GM12873 (cell line): ENCODE measurements around the gene TMEM266.

ENCODE experiments used
- TF ChIP-seq, protein P1 (sequence below): IDR thresholded peaks from 2 replicates; pipeline ENCODE4 v1.5.1; 2012; ENCODE audit warnings: low read depth, mild to moderate bottlenecking, moderate library complexity, low read length, control low read depth; ENCODE audit not compliant: insufficient read depth; ENCODE audit errors: missing control alignments

Gene TMEM266

GRCh38 chr15:76062286-76062685 lies 2.5 kb downstream of the TMEM266 start:
- TF ChIP-seq, protein P1, sequence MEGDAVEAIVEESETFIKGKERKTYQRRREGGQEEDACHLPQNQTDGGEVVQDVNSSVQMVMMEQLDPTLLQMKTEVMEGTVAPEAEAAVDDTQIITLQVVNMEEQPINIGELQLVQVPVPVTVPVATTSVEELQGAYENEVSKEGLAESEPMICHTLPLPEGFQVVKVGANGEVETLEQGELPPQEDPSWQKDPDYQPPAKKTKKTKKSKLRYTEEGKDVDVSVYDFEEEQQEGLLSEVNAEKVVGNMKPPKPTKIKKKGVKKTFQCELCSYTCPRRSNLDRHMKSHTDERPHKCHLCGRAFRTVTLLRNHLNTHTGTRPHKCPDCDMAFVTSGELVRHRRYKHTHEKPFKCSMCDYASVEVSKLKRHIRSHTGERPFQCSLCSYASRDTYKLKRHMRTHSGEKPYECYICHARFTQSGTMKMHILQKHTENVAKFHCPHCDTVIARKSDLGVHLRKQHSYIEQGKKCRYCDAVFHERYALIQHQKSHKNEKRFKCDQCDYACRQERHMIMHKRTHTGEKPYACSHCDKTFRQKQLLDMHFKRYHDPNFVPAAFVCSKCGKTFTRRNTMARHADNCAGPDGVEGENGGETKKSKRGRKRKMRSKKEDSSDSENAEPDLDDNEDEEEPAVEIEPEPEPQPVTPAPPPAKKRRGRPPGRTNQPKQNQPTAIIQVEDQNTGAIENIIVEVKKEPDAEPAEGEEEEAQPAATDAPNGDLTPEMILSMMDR: no peak

DNA sequence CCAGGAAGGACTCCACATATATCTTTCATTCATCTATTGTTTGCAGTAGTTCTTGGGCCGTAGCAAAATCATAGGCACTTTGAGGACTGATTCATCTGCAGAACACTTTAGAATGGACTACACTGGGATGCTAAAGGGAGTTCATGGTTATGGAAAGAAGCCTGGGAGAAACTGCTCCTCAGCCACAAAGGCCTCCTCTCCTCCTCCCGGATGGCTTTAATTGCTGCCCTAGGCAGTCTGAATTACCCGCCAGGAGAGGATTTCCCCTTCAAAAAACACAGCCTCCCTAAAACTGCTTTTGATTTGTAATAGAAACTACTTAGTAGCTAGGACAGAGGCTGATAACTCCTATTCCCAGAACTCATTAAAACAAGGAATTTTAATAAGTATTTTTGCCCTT lies 4.6 kb downstream of the TMEM266 start:
- TF ChIP-seq, protein P1: no peak

- TF ChIP-seq, protein P1: no peak
Observed at GRCh38 chr15:76065245-76065644, 5.5 kb downstream of the TMEM266 start.

- TF ChIP-seq, protein P1: no peak
Observed at GRCh38 chr15:76065793-76066192, 6.0 kb downstream of the TMEM266 start.

DNA sequence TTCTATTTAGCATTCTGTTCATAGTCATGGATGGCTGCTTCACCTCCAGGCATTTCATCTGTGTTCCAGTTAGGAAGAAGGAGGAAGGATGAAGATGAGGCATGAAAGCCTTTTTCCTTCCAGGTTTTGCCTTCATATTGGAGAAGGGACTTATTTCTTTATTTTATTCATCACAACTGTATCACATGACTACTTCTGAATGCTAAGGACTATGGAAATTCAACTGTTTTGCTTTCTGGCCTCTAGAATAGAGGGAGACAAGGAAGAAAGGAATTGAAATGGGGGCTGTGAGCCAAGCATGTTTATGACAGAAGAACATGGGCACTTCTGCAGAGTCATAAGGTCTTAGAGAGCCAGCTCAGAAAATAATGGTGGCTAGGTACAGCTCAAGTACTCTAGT lies 10.4 kb downstream of the TMEM266 start:
- TF ChIP-seq, protein P1: no peak

DNA sequence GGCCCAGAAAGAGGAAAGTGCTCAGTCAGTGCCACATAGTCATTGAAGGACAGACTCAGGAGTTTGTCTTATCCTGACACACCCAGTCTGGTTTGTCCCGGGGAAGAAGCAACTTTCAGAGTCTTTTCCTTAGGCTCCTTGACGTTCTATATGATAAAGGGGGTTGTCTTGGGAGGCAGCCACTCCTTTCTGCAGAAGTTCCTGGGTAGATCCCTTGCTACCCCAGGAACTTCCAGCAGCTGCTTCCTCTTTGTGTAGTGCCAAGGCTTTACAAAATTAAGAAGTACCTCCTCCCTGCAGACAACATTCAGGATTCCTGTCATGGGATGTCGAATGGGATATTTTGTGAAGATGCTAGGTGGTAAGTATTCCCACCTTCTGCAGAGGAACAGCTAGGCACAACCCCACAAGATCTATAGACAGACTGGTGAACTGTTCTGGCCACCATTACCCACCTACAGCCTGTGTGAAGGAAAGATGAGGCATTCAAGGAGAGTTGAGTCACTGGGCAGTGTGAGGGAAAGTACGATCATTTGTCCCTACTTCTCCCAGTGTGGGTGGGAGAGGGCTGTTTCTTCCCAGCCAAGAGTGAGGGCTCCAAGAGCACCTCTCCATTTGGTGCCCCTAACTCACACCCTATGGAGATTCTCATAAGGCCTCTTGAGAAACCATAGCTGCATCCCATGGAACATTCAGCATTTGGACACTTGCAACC lies 11.3 kb downstream of the TMEM266 start:
- TF ChIP-seq, protein P1: no peak

DNA sequence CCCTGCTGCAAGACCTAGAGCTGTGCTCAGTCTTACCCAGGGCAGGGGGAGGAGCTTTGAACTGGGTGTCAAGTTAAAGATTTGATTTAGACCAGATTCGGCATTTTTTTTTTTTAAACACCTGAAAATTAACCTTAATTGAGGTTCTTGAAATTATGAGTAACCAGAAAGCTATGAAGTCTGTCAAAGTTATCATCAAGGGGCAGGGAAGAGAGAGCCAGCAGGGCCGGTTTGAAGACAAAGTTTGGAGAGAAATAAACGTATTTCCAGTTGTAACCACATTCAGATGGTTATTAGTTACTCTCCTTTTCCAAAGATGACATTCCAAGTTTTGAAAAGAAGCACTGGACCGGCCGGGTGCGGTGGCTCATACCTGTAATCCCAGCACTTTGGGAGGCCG lies 12.0 kb downstream of the TMEM266 start:
- TF ChIP-seq, protein P1: no peak
